K562 (cell line): ENCODE results near the gene ADAM8. TPM values are rescaled to one million over a fixed set of nuclear protein-coding genes. Genes with fewer than 3 reads are reported as not detected.

Experiments used
- BCL6 ChIP-seq: fragments of 250-450 bp; sonication (Bioruptor Pico); IDR thresholded peaks from 2 replicates; pipeline ENCODE4 v1.4.0; 2020
- BDP1 ChIP-seq: IDR thresholded peaks from 3 replicates; pipeline ENCODE4 v1.6.1; 2011; ENCODE audit not compliant: insufficient read length, insufficient read depth
- CBX8 ChIP-seq: fragments of 200-600 bp; sonication (generic); IDR thresholded peaks from 2 replicates; pipeline ENCODE4 v1.6.1; 2012; ENCODE audit warnings: borderline replicate concordance, mixed run types, low read depth, mild to moderate bottlenecking, moderate library complexity, mixed read lengths, low read length, control low read depth, inconsistent platforms; ENCODE audit not compliant: poor library complexity, severe bottlenecking; ENCODE audit errors: extremely low read depth
- EP400 ChIP-seq: fragments of 450-650 bp; IDR thresholded peaks from 2 replicates; pipeline ENCODE4 v1.6.1; 2017; ENCODE audit warnings: antibody characterized with exemption, mild to moderate bottlenecking, moderate library complexity
- FIP1L1 ChIP-seq: fragments of 200-400 bp; formaldehyde crosslinking; IDR thresholded peaks from 2 replicates; pipeline ENCODE4 v1.6.1; 2018; ENCODE audit warnings: mild to moderate bottlenecking, low read depth, low read length; ENCODE audit not compliant: poor library complexity, severe bottlenecking
- KDM5B ChIP-seq: fragments of 200-600 bp; sonication (generic); IDR thresholded peaks from 2 replicates; pipeline ENCODE4 v1.6.1; 2012; ENCODE audit warnings: low read depth, mild to moderate bottlenecking, moderate library complexity, low read length, control low read depth, inconsistent platforms; ENCODE audit not compliant: insufficient replicate concordance
- MTF1 ChIP-seq: fragments of 250-450 bp; sonication (Bioruptor Pico); IDR thresholded peaks from 2 replicates; pipeline ENCODE4 v1.9.0; 2021; ENCODE audit warnings: moderate library complexity, mild to moderate bottlenecking, inconsistent platforms, borderline replicate concordance
- MXI1 ChIP-seq: IDR thresholded peaks from 2 replicates; pipeline ENCODE4 v1.6.1; 2011; ENCODE audit warnings: low read depth, mild to moderate bottlenecking, improper control_type of control experiment, low read length
- PHB2 ChIP-seq: fragments of 450-650 bp; IDR thresholded peaks from 2 replicates; pipeline ENCODE4 v1.6.1; 2017; ENCODE audit warnings: low read depth
- RBBP5 ChIP-seq: fragments of 200-600 bp; sonication (generic); IDR thresholded peaks from 2 replicates; pipeline ENCODE4 v1.6.1; 2012; ENCODE audit warnings: borderline replicate concordance, mild to moderate bottlenecking, low read length, control low read depth, inconsistent platforms; ENCODE audit not compliant: insufficient read depth, poor library complexity, severe bottlenecking
- RBM17 ChIP-seq: fragments of 200-400 bp; formaldehyde crosslinking; IDR thresholded peaks from 2 replicates; pipeline ENCODE4 v1.6.1; 2017; ENCODE audit warnings: low read depth, mild to moderate bottlenecking, low read length, borderline replicate concordance
- SETDB1 ChIP-seq: IDR thresholded peaks from one replicate; pipeline ENCODE4 v1.6.1; 2012; ENCODE audit warnings: low read length, control low read depth, inconsistent platforms
- SNRNP70 ChIP-seq: fragments of 200-400 bp; formaldehyde crosslinking; optimal IDR thresholded peaks from 2 replicates; pipeline ENCODE3; 2017; ENCODE audit warnings: low read depth, low read length
- TEAD1 ChIP-seq, 2 experiments: fragments of 450-650 bp in 1 of 2; sonication (generic) in 1 of 2; formaldehyde crosslinking; IDR thresholded peaks; 2 replicates each; pipeline versions ENCODE4 v1.4.0 to v1.8.0; 2020 to 2022; ENCODE audit warnings: mild to moderate bottlenecking in 2 of 2, missing genetic modification reagents in 1 of 2
- TFAM ChIP-seq: fragments of 250-450 bp; sonication (Bioruptor Pico); conservative IDR thresholded peaks from 2 replicates; pipeline ENCODE4 v1.5.0; 2021; ENCODE audit warnings: mild to moderate bottlenecking, moderate library complexity
- ZFX ChIP-seq: sonication (generic); formaldehyde crosslinking; IDR thresholded peaks from 2 replicates; pipeline ENCODE4 v1.8.0; 2022; ENCODE audit warnings: mild to moderate bottlenecking, missing genetic modification reagents, moderate library complexity
- ZNF224 ChIP-seq: sonication (generic); formaldehyde crosslinking; IDR thresholded peaks from 2 replicates; pipeline ENCODE4 v1.8.0; 2022; ENCODE audit warnings: mild to moderate bottlenecking, missing genetic modification reagents
- ZNF23 ChIP-seq: fragments of 250-450 bp; sonication (Bioruptor Pico); IDR thresholded peaks from 2 replicates; pipeline ENCODE4 v1.4.0; 2020; ENCODE audit warnings: mild to moderate bottlenecking
- ZNF695 ChIP-seq: fragments of 450-650 bp; formaldehyde crosslinking; IDR thresholded peaks from 2 replicates; pipeline ENCODE4 v1.4.0; 2020; ENCODE audit warnings: mild to moderate bottlenecking, moderate library complexity
- ZNF764 ChIP-seq: fragments of 250-450 bp; sonication (Bioruptor Pico); IDR thresholded peaks from 2 replicates; pipeline ENCODE4 v1.4.0; 2020; ENCODE audit warnings: low read depth, mild to moderate bottlenecking, moderate library complexity
- polyA plus RNA-seq, 8 experiments: library from polyadenylated mRNA; depleted of rRNA in 4 of 8; stranded (reverse) in 5 of 8; unstranded in 3 of 8; fragments of >200 nt; fragmentation: Nextera tagmentation in 2 of 8; fragmentation: Illumina TruSeq in 1 of 8; extraction: Ambion mirVana in 2 of 8; extraction: Trizol in 1 of 8; gene quantifications; 2 replicates each; pipeline versions ENCODE4 v1.2.1 to v1.2.3, GENCODE V29; 2011 to 2014; ENCODE audit warnings: inconsistent platforms in 1 of 8, missing spikeins in 1 of 8
- total RNA-seq, 7 experiments: library from RNA; depleted of rRNA in 6 of 7; stranded (reverse); fragments of >200 nt in 6 of 7; fragmentation: Illumina TruSeq in 2 of 7; extraction: Trizol in 2 of 7; gene quantifications; 2 replicates each; pipeline versions ENCODE4 v1.2.1 to v1.2.3, GENCODE V29; 2011 to 2021; ENCODE audit warnings: low replicate concordance in 1 of 7
- TF ChIP-seq, protein P1 (sequence below): sonication (generic); formaldehyde crosslinking; IDR thresholded peaks from 2 replicates; pipeline ENCODE4 v1.8.0; 2023; ENCODE audit warnings: mild to moderate bottlenecking, missing genetic modification reagents
- TF ChIP-seq, protein P2 (sequence below), 2 experiments: fragments of 450-650 bp in 1 of 2; sonication (generic) in 1 of 2; formaldehyde crosslinking in 1 of 2; IDR thresholded peaks in 1 of 2; conservative IDR thresholded peaks in 1 of 2; 2 replicates each; pipeline versions ENCODE4 v1.6.1 to v1.8.1; 2016 to 2023; ENCODE audit warnings: mild to moderate bottlenecking in 2 of 2, moderate library complexity in 2 of 2, inconsistent platforms in 1 of 2, missing genetic modification reagents in 1 of 2

The ADAM8 gene
- total and polyA plus RNA-seq, 9 of the 15 experiments (the other 6 are each of a cell fraction or from before 2014, with no cell fraction given): 0.07 to 7.0 (median 1.1) TPM

- TF ChIP-seq, protein P1, sequence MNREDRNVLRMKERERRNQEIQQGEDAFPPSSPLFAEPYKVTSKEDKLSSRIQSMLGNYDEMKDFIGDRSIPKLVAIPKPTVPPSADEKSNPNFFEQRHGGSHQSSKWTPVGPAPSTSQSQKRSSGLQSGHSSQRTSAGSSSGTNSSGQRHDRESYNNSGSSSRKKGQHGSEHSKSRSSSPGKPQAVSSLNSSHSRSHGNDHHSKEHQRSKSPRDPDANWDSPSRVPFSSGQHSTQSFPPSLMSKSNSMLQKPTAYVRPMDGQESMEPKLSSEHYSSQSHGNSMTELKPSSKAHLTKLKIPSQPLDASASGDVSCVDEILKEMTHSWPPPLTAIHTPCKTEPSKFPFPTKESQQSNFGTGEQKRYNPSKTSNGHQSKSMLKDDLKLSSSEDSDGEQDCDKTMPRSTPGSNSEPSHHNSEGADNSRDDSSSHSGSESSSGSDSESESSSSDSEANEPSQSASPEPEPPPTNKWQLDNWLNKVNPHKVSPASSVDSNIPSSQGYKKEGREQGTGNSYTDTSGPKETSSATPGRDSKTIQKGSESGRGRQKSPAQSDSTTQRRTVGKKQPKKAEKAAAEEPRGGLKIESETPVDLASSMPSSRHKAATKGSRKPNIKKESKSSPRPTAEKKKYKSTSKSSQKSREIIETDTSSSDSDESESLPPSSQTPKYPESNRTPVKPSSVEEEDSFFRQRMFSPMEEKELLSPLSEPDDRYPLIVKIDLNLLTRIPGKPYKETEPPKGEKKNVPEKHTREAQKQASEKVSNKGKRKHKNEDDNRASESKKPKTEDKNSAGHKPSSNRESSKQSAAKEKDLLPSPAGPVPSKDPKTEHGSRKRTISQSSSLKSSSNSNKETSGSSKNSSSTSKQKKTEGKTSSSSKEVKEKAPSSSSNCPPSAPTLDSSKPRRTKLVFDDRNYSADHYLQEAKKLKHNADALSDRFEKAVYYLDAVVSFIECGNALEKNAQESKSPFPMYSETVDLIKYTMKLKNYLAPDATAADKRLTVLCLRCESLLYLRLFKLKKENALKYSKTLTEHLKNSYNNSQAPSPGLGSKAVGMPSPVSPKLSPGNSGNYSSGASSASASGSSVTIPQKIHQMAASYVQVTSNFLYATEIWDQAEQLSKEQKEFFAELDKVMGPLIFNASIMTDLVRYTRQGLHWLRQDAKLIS (CRISPR knock-in tag): no peak
- TF ChIP-seq BDP1 (no peak), ZNF695 (CRISPR knock-in tag) (no peak), MXI1 (no peak), RBM17 (no peak), SETDB1 (no peak), TEAD1 (CRISPR knock-in tag; IDR thresholded peaks at IDR 0.05) (0 out of 4 replicates have a peak, but pooled peaks of 1 of the 2 experiments have one; percentile 5), SNRNP70 (no peak), CBX8 (no peak), ZNF23 (CRISPR knock-in tag) (no peak), PHB2 (no peak), KDM5B (no peak), BCL6 (CRISPR knock-in tag) (no peak), RBBP5 (peak; percentile 55), ZNF764 (CRISPR knock-in tag) (no peak), MTF1 (CRISPR knock-in tag) (no peak), EP400 (0 out of 2 replicates have a peak, but pooled peaks have one; percentile 34), ZNF224 (CRISPR knock-in tag) (no peak), TFAM (CRISPR knock-in tag) (no peak), ZFX (peak; percentile 70), FIP1L1 (no peak)
- TF ChIP-seq, protein P2, sequence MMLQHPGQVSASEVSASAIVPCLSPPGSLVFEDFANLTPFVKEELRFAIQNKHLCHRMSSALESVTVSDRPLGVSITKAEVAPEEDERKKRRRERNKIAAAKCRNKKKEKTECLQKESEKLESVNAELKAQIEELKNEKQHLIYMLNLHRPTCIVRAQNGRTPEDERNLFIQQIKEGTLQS (IDR thresholded peaks at IDR 0.05): no peak
- TF ChIP-seq, protein P2 (CRISPR knock-in tag; conservative IDR thresholded peaks at IDR 0.05): no peak
Measured at GRCh38 chr10:133245439-133246235, 31.0 kb downstream of the ADAM8 start (continued).
